Measurements from ENCODE around the gene PRSS50.
A peak's percentile ranks its signal among the peaks of the same experiment; 100 is the strongest.

The PRSS50 gene

GRCh38 chr3:46737329-46737731 lies 19.7 kb upstream of the PRSS50 start:
- no peak overlapping the region for H3K27ac Mint-ChIP-seq
- DNase-seq (no peak), ATAC-seq (replicated peaks) (no peak)
- H3K4me3 Mint-ChIP-seq: no peak overlapping the region
- H3K9me3 Mint-ChIP-seq: peaks cover 0 to 4% of the 10 kb centered on the region in 2 donors
- no peaks in the 10 kb centered on the region for H3K36me3 Mint-ChIP-seq
- peaks cover 15 to 19% of the 10 kb centered on the region in 2 donors for H3K27me3 Mint-ChIP-seq
- H3K4me1 Mint-ChIP-seq: no peaks in the 10 kb centered on the region

- no peak for DNase-seq
- peaks cover 0 to 4% of the 10 kb centered on the region in 2 donors for H3K9me3 Mint-ChIP-seq
- H3K4me3 Mint-ChIP-seq: no peak overlapping the region
- no peaks in the 10 kb centered on the region for H3K4me1 Mint-ChIP-seq
- H3K27ac Mint-ChIP-seq: peak overlapping the region; percentile 67
- peaks cover 15 to 22% of the 10 kb centered on the region in 2 donors for H3K27me3 Mint-ChIP-seq
- no peaks in the 10 kb centered on the region for H3K36me3 Mint-ChIP-seq
- no peak for ATAC-seq (replicated peaks)
These were observed 18.6 kb upstream of the PRSS50 start for GRCh38 chr3:46736006-46736872.

DNA sequence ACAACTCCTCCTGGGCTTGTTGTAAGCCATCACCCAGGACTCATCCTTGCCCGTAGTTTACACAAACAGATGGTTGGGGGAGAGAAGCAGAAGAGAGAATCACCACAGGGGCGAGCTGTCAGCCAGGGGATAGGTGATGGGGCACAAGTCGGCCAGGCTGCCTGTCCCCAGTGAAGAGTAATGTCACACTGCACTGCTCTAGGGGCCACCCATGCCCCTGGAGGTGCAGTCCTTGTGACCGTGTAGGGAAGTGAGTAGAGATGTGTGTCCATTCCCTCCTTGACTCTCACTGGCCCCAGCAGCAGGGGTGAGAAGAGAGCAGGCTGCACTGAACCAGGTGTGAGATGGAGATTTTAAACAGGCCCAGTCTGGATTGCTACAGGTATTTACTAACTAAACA lies 17.1 kb upstream of the PRSS50 start:
- ATAC-seq (replicated peaks) (no peak), DNase-seq (no peak)
- peaks cover 15 to 22% of the 10 kb centered on the region in 2 donors for H3K27me3 Mint-ChIP-seq
- no peak overlapping the region for H3K27ac Mint-ChIP-seq
- H3K4me1 Mint-ChIP-seq: no peaks in the 10 kb centered on the region
- peaks cover 0 to 3% of the 10 kb centered on the region in 2 donors for H3K9me3 Mint-ChIP-seq
- H3K4me3 Mint-ChIP-seq: no peak overlapping the region
- no peaks in the 10 kb centered on the region for H3K36me3 Mint-ChIP-seq

DNA sequence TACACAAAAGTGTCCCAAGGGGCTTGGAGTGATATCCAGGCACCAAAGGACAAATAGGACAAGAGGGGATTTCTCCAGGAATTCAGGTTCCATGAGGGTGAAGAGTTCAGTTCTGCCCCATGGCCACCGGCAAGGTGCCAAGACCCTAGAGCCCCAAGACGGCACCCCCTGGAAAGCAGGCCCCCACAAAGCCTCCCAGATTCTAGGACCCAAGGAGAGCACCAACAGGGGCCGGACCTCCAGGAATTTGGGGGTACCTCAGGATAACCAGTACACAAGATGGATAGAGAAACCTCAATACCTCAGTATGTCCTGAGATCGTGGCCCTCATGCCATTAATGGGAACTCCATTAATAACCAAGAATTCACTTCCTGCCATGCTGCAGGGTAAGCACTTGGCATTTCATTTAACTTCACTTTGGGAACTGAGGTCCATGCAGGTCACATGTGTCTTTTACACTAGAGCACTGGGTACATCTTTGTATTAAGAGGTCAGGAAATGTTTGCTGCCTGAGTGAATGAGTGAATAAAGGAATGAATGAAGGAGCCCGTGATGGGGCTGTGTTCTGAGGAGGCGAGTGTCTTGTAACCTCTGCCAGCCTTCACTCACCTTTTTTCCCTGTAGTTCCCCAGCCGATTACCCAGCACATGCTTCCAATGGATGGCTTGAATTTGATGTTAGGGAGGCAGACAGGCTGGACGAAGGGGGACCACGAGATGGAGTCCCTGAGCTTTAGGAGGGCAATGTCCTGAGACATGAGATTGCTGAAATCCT lies 15.5 kb upstream of the PRSS50 start:
- Mint-ChIP-seq H3K9me3 (no peaks in the 10 kb centered on the region), H3K27me3 (peaks cover 21 to 22% of the 10 kb centered on the region in 2 donors), H3K36me3 (no peaks in the 10 kb centered on the region), H3K4me1 (no peaks in the 10 kb centered on the region), H3K27ac (no peak overlapping the region), H3K4me3 (no peak overlapping the region)
- ATAC-seq (replicated peaks): no peak
- no peak for DNase-seq

DNA sequence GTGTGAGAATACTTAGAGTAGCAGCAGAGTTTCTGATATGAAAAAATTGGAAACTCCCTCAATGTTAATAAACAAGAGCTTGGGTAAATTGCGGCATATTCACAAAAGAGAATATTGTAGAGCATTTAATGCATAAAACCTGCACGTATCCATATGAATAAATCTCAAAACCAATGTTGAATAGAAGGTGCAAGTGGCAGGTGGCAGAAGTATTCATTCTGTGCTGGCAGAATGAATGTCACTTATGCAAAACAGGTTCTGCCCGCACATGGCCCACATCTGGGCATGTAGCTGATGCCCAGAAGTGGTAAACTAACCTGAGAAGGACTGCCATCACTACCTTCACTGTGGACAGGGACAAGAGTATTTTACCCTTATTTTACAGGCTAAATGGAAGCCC lies 14.1 kb upstream of the PRSS50 start:
- DNase-seq (no peak), ATAC-seq (replicated peaks) (no peak)
- H3K27me3 Mint-ChIP-seq: peaks cover 14 to 21% of the 10 kb centered on the region in 2 donors
- H3K9me3 Mint-ChIP-seq: no peaks in the 10 kb centered on the region
- H3K4me1 Mint-ChIP-seq: no peaks in the 10 kb centered on the region
- H3K36me3 Mint-ChIP-seq: no peaks in the 10 kb centered on the region
- no peak overlapping the region for H3K27ac Mint-ChIP-seq
- H3K4me3 Mint-ChIP-seq: no peak overlapping the region

DNA sequence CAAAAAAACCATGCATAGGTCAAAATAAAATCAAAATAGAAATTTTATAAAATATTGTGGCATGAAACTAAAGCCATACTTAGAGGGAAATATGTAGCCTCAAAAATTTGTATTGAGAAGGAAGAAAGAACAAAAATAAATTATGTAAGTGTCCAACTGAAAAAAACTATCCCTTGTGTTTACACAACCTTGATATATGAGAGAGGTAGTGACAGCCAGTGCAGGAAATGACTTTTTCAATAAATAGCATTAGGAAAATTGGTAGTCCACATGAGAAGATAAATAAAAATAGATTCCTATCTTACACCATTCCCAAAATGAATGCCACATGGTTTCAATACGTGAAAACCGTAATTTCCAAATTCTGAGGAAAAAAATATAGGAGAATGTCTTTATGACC lies 13.2 kb upstream of the PRSS50 start:
- H3K27me3 Mint-ChIP-seq: peaks cover 16 to 28% of the 10 kb centered on the region in 2 donors
- no peaks in the 10 kb centered on the region for H3K9me3 Mint-ChIP-seq
- no peak overlapping the region for H3K4me3 Mint-ChIP-seq
- DNase-seq (no peak), ATAC-seq (replicated peaks) (no peak)
- no peak overlapping the region for H3K27ac Mint-ChIP-seq
- no peaks in the 10 kb centered on the region for H3K36me3 Mint-ChIP-seq
- no peaks in the 10 kb centered on the region for H3K4me1 Mint-ChIP-seq

DNA sequence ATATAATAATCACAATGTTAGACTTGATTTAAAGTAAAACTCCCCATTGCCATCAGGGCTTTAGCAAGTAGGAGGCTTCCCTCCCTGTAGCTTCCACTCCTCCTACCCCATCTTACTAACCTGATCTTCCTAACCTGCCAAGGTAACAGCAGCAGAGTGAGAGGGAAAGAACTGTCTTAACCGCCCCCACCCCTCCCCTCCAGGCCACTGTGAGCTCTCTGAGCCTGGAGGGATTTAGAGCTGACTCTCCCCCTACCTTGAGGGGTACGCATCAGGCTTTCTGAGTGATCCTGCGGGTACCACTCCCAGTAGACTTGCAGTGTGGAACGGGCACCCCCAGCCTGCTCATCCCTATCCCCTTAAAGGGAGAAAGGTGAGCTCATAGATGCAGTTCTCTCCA lies 11.4 kb upstream of the PRSS50 start:
- no peak for DNase-seq
- no peaks in the 10 kb centered on the region for H3K9me3 Mint-ChIP-seq
- H3K27me3 Mint-ChIP-seq: peaks cover 18 to 25% of the 10 kb centered on the region in 2 donors
- H3K27ac Mint-ChIP-seq: no peak overlapping the region
- ATAC-seq (replicated peaks): no peak
- no peaks in the 10 kb centered on the region for H3K4me1 Mint-ChIP-seq
- H3K36me3 Mint-ChIP-seq: no peaks in the 10 kb centered on the region
- no peak overlapping the region for H3K4me3 Mint-ChIP-seq

- DNase-seq (no peak), ATAC-seq (replicated peaks) (no peak)
- Mint-ChIP-seq H3K9me3 (peaks cover 0 to 2% of the 10 kb centered on the region in 2 donors), H3K36me3 (no peaks in the 10 kb centered on the region), H3K27me3 (peaks cover 17 to 24% of the 10 kb centered on the region in 2 donors), H3K27ac (no peak overlapping the region), H3K4me1 (no peaks in the 10 kb centered on the region), H3K4me3 (no peak overlapping the region)
These were observed 8.1 kb upstream of the PRSS50 start for GRCh38 chr3:46725621-46726314.

DNA sequence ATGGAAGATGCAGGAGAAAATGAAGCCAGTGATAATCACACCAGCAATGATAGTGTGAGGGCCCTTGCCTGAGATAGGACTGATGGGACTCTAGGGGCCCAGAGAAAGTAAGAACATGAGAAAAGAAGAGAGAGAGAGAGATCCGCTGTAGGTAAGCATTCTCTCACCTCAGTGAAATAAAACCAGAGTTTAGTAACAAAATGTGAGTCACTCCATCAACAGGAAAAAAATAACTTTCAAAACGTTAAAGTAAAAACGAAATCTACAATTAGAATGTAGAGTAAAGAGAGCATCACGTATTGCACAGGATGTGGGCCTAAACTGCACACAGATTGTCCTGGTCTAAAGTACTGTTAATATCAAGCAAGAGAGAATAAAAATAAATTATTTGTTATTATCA lies 6.8 kb upstream of the PRSS50 start:
- peaks cover 18 to 27% of the 10 kb centered on the region in 2 donors for H3K27me3 Mint-ChIP-seq
- DNase-seq (no peak), ATAC-seq (replicated peaks) (no peak)
- no peaks in the 10 kb centered on the region for H3K36me3 Mint-ChIP-seq
- H3K4me3 Mint-ChIP-seq: no peak overlapping the region
- H3K27ac Mint-ChIP-seq: no peak overlapping the region
- peaks cover 0 to 2% of the 10 kb centered on the region in 2 donors for H3K9me3 Mint-ChIP-seq
- no peaks in the 10 kb centered on the region for H3K4me1 Mint-ChIP-seq

GRCh38 chr3:46722443-46722842 lies 4.8 kb upstream of the PRSS50 start:
- no peak for DNase-seq
- Mint-ChIP-seq H3K9me3 (peaks cover 0 to 2% of the 10 kb centered on the region in 2 donors), H3K4me1 (peaks cover 4 to 5% of the 10 kb centered on the region in 2 donors), H3K27me3 (peaks cover 25 to 42% of the 10 kb centered on the region in 2 donors), H3K36me3 (no peaks in the 10 kb centered on the region), H3K4me3 (no peak overlapping the region), H3K27ac (no peak overlapping the region)
- no peak for ATAC-seq (replicated peaks)

DNA sequence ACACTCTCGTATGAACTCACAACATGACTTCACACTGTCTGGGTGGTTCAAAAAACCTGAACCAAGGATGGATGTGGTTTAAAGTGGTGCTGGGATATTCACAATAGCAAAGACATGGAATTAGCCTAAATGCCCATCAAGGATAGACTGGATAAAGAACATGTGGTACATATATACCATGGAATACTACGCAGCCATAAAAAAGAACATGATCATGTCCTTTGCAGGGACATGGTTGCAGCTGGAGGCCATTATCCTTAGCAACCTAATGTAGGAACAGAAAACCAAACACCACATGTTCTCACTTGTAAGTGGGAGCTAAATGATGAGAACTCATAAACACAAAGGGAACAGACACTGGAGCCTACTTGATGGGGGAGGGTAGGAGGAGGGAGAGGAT lies 3.3 kb upstream of the PRSS50 start:
- no peak overlapping the region for H3K4me3 Mint-ChIP-seq
- peaks cover 4 to 5% of the 10 kb centered on the region in 2 donors for H3K4me1 Mint-ChIP-seq
- no peak for ATAC-seq (replicated peaks)
- H3K27ac Mint-ChIP-seq: no peak overlapping the region
- H3K9me3 Mint-ChIP-seq: peaks cover 0 to 2% of the 10 kb centered on the region in 2 donors
- DNase-seq: no peak
- peaks cover 25 to 36% of the 10 kb centered on the region in 2 donors for H3K27me3 Mint-ChIP-seq
- H3K36me3 Mint-ChIP-seq: no peaks in the 10 kb centered on the region

DNA sequence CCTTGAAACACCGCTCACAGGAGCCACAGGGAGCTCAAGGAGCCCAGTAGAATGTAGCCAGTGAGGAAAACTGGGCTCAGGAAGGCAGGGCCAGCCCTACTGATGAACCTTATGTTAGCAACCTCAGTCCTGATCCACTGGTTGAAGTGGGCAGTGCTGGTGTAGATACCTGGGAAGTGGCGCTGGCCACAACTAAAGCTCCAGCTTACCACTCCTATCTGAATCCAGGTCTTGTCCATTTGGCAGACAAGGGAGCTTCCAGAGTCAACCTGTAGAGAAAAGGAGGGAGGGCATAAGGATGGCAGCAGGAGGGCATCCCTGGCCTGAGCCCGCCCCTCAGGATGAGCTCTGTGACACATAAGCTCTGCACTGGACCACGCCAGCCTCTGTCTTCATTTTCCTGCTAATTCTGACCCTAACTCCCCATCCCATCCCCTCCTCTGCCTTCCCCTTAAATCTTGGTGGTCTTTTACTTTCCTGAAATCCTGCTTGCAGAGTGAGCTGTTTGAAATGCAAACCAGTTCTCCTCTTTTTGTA lies 2.1 kb upstream of the PRSS50 start:
- DNase-seq: no peak
- no peak for ATAC-seq (replicated peaks)
- H3K27ac Mint-ChIP-seq: no peak overlapping the region
- H3K4me3 Mint-ChIP-seq: no peak overlapping the region
- no peaks in the 10 kb centered on the region for H3K36me3 Mint-ChIP-seq
- peaks cover 20 to 31% of the 10 kb centered on the region in 2 donors for H3K27me3 Mint-ChIP-seq
- H3K9me3 Mint-ChIP-seq: peaks cover 0 to 2% of the 10 kb centered on the region in 2 donors
- H3K4me1 Mint-ChIP-seq: peaks cover 4 to 5% of the 10 kb centered on the region in 2 donors

GRCh38 chr3:46719044-46719565 lies 1.4 kb upstream of the PRSS50 start:
- Mint-ChIP-seq H3K27ac (no peak overlapping the region), H3K4me3 (no peak overlapping the region), H3K36me3 (no peaks in the 10 kb centered on the region), H3K9me3 (peaks cover 0 to 2% of the 10 kb centered on the region in 2 donors), H3K27me3 (peaks cover 16 to 31% of the 10 kb centered on the region in 2 donors), H3K4me1 (peaks cover 4 to 5% of the 10 kb centered on the region in 2 donors)
- ATAC-seq (replicated peaks): no peak
- DNase-seq: no peak
